Activated naive CD4-positive, alpha-beta T cell treated with anti-CD3 and anti-CD28 coated beads, Interleukin-2, amount 50 U/mL, for 24 hours (primary cell): ENCODE results near the gene FHOD3.

ENCODE experiments used
- H3K27ac Mint-ChIP-seq: one replicate; pipeline ENCODE4 v1.8.0; 2021; ENCODE audit warnings: mild to moderate bottlenecking, mixed read lengths
- H3K27me3 Mint-ChIP-seq: one replicate; pipeline ENCODE4 v1.8.0; 2021; ENCODE audit warnings: mixed read lengths
- H3K36me3 Mint-ChIP-seq: one replicate; pipeline ENCODE4 v1.8.0; 2021; ENCODE audit warnings: mixed read lengths
- H3K4me1 Mint-ChIP-seq: one replicate; pipeline ENCODE4 v1.8.0; 2021; ENCODE audit warnings: mixed read lengths
- H3K4me3 Mint-ChIP-seq: one replicate; pipeline ENCODE4 v1.8.0; 2021; ENCODE audit warnings: mild to moderate bottlenecking, mixed read lengths
- H3K9me3 Mint-ChIP-seq: one replicate; pipeline ENCODE4 v1.8.0; 2021; ENCODE audit warnings: mixed read lengths

FHOD3 gene

GRCh38 chr18:36492604-36493329 is 195.3 kb downstream of the FHOD3 start:
- Mint-ChIP-seq H3K27ac (no peak overlapping the region), H3K27me3 (peaks cover 4% of the 10 kb centered on the region), H3K4me1 (no peaks in the 10 kb centered on the region), H3K36me3 (no peaks in the 10 kb centered on the region), H3K9me3 (no peaks in the 10 kb centered on the region), H3K4me3 (no peak overlapping the region)

- Mint-ChIP-seq H3K36me3 (no peaks in the 10 kb centered on the region), H3K27ac (no peak overlapping the region), H3K4me1 (no peaks in the 10 kb centered on the region), H3K9me3 (no peaks in the 10 kb centered on the region), H3K27me3 (peaks cover 4% of the 10 kb centered on the region), H3K4me3 (no peak overlapping the region)
Observed at GRCh38 chr18:36493349-36494159, 196.0 kb downstream of the FHOD3 start.

- H3K4me3 Mint-ChIP-seq = no peak overlapping the region
- H3K9me3 Mint-ChIP-seq = no peaks in the 10 kb centered on the region
- H3K4me1 Mint-ChIP-seq = no peaks in the 10 kb centered on the region
- peaks cover 3% of the 10 kb centered on the region for H3K27me3 Mint-ChIP-seq
- no peaks in the 10 kb centered on the region for H3K36me3 Mint-ChIP-seq
- H3K27ac Mint-ChIP-seq = no peak overlapping the region
Observed at GRCh38 chr18:36494160-36494437, 196.6 kb downstream of the FHOD3 start.

- peaks cover 3% of the 10 kb centered on the region for H3K27me3 Mint-ChIP-seq
- H3K27ac Mint-ChIP-seq = no peak overlapping the region
Observed at GRCh38 chr18:36496022-36496421, 198.5 kb downstream of the FHOD3 start.

GRCh38 chr18:36499938-36500337 is 202.4 kb downstream of the FHOD3 start:
- no peaks in the 10 kb centered on the region for H3K9me3 Mint-ChIP-seq
- H3K36me3 Mint-ChIP-seq = no peaks in the 10 kb centered on the region
- no peak overlapping the region for H3K4me3 Mint-ChIP-seq
- H3K27me3 Mint-ChIP-seq = peaks cover 2% of the 10 kb centered on the region
- no peaks in the 10 kb centered on the region for H3K4me1 Mint-ChIP-seq
- no peak overlapping the region for H3K27ac Mint-ChIP-seq

More at GRCh38 chr18:36496022-36496421, 198.5 kb downstream of the FHOD3 start:
- Mint-ChIP-seq H3K4me3 (no peak overlapping the region), H3K4me1 (no peaks in the 10 kb centered on the region), H3K36me3 (no peaks in the 10 kb centered on the region), H3K9me3 (no peaks in the 10 kb centered on the region)

GRCh38 chr18:36501100-36501499 is 203.6 kb downstream of the FHOD3 start:
- Mint-ChIP-seq H3K4me3 (no peak overlapping the region), H3K27me3 (peaks cover 2% of the 10 kb centered on the region), H3K4me1 (no peaks in the 10 kb centered on the region), H3K36me3 (no peaks in the 10 kb centered on the region), H3K9me3 (no peaks in the 10 kb centered on the region), H3K27ac (no peak overlapping the region)

- H3K4me1 Mint-ChIP-seq = no peaks in the 10 kb centered on the region
- H3K4me3 Mint-ChIP-seq = no peak overlapping the region
- H3K9me3 Mint-ChIP-seq = no peaks in the 10 kb centered on the region
- no peaks in the 10 kb centered on the region for H3K36me3 Mint-ChIP-seq
- no peaks in the 10 kb centered on the region for H3K27me3 Mint-ChIP-seq
- no peak overlapping the region for H3K27ac Mint-ChIP-seq
Observed at GRCh38 chr18:36503477-36503876, 206.0 kb downstream of the FHOD3 start.

GRCh38 chr18:36504928-36505327 is 207.4 kb downstream of the FHOD3 start:
- no peaks in the 10 kb centered on the region for H3K9me3 Mint-ChIP-seq
- H3K4me3 Mint-ChIP-seq = no peak overlapping the region
- H3K36me3 Mint-ChIP-seq = no peaks in the 10 kb centered on the region
- H3K27me3 Mint-ChIP-seq = no peaks in the 10 kb centered on the region
- H3K27ac Mint-ChIP-seq = no peak overlapping the region
- H3K4me1 Mint-ChIP-seq = no peaks in the 10 kb centered on the region

GRCh38 chr18:36505665-36506064 is 208.2 kb downstream of the FHOD3 start:
- Mint-ChIP-seq H3K27me3 (no peaks in the 10 kb centered on the region), H3K9me3 (no peaks in the 10 kb centered on the region), H3K4me3 (no peak overlapping the region), H3K27ac (no peak overlapping the region), H3K4me1 (no peaks in the 10 kb centered on the region), H3K36me3 (no peaks in the 10 kb centered on the region)

- Mint-ChIP-seq H3K9me3 (no peaks in the 10 kb centered on the region), H3K27ac (no peak overlapping the region), H3K4me1 (no peaks in the 10 kb centered on the region), H3K36me3 (no peaks in the 10 kb centered on the region), H3K4me3 (no peak overlapping the region), H3K27me3 (no peaks in the 10 kb centered on the region)
Observed at GRCh38 chr18:36509646-36510197, 212.2 kb downstream of the FHOD3 start.

- no peaks in the 10 kb centered on the region for H3K36me3 Mint-ChIP-seq
- no peaks in the 10 kb centered on the region for H3K9me3 Mint-ChIP-seq
- no peaks in the 10 kb centered on the region for H3K4me1 Mint-ChIP-seq
- no peak overlapping the region for H3K4me3 Mint-ChIP-seq
- H3K27me3 Mint-ChIP-seq = no peaks in the 10 kb centered on the region
- no peak overlapping the region for H3K27ac Mint-ChIP-seq
Observed at GRCh38 chr18:36511791-36512352, 214.4 kb downstream of the FHOD3 start.

GRCh38 chr18:36513556-36513955 is 216.0 kb downstream of the FHOD3 start:
- Mint-ChIP-seq H3K4me3 (no peak overlapping the region), H3K27me3 (no peaks in the 10 kb centered on the region), H3K9me3 (no peaks in the 10 kb centered on the region), H3K36me3 (no peaks in the 10 kb centered on the region), H3K27ac (no peak overlapping the region), H3K4me1 (no peaks in the 10 kb centered on the region)

- no peaks in the 10 kb centered on the region for H3K4me1 Mint-ChIP-seq
- no peak overlapping the region for H3K27ac Mint-ChIP-seq
- H3K9me3 Mint-ChIP-seq = no peaks in the 10 kb centered on the region
- no peaks in the 10 kb centered on the region for H3K27me3 Mint-ChIP-seq
- H3K36me3 Mint-ChIP-seq = no peaks in the 10 kb centered on the region
- H3K4me3 Mint-ChIP-seq = no peak overlapping the region
Observed at GRCh38 chr18:36514778-36515177, 217.3 kb downstream of the FHOD3 start.

- Mint-ChIP-seq H3K36me3 (no peaks in the 10 kb centered on the region), H3K9me3 (no peaks in the 10 kb centered on the region), H3K27ac (no peak overlapping the region), H3K4me3 (no peak overlapping the region), H3K4me1 (no peaks in the 10 kb centered on the region), H3K27me3 (no peaks in the 10 kb centered on the region)
Observed at GRCh38 chr18:36516258-36516657, 218.7 kb downstream of the FHOD3 start.

GRCh38 chr18:36516726-36517125 is 219.2 kb downstream of the FHOD3 start:
- Mint-ChIP-seq H3K4me1 (no peaks in the 10 kb centered on the region), H3K4me3 (no peak overlapping the region), H3K36me3 (no peaks in the 10 kb centered on the region), H3K27ac (no peak overlapping the region), H3K27me3 (no peaks in the 10 kb centered on the region), H3K9me3 (no peaks in the 10 kb centered on the region)

- Mint-ChIP-seq H3K27me3 (no peaks in the 10 kb centered on the region), H3K36me3 (no peaks in the 10 kb centered on the region), H3K4me3 (no peak overlapping the region), H3K27ac (no peak overlapping the region), H3K9me3 (no peaks in the 10 kb centered on the region), H3K4me1 (no peaks in the 10 kb centered on the region)
Observed at GRCh38 chr18:36518839-36519238, 221.3 kb downstream of the FHOD3 start.
